Measurements from ENCODE around the gene DNAJB6. TPM values are rescaled to one million over a fixed set of nuclear protein-coding genes. Genes with fewer than 3 reads are reported as not detected.

Gene DNAJB6
- total RNA-seq, 1 experiment from 2014 or later, result 201 TPM

DNA sequence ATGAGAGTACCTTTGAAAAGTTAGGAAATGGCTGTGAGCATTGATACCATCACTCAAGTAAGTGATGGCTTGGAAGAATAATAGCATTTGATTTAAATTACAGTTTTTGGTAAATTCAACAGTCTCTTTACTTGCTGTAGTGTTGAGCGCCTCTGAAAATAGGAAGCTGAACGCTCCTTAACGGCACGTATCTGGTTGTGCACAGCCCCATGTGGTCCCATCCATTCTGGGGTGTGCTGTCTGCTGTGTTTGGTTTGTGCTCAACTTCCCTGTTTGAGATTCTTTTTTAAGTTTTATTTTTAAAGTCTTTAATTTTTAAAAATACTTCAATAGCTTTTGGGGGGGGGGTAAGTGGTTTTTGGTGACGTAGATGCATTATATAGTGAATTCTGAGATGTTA, 51.5 kb downstream of the DNAJB6 start (continued):
- TF ChIP-seq POLR2AphosphoS5 (IDR thresholded peaks at IDR 0.05; ENCODE audit: low read depth, low read length), result no peak

DNA sequence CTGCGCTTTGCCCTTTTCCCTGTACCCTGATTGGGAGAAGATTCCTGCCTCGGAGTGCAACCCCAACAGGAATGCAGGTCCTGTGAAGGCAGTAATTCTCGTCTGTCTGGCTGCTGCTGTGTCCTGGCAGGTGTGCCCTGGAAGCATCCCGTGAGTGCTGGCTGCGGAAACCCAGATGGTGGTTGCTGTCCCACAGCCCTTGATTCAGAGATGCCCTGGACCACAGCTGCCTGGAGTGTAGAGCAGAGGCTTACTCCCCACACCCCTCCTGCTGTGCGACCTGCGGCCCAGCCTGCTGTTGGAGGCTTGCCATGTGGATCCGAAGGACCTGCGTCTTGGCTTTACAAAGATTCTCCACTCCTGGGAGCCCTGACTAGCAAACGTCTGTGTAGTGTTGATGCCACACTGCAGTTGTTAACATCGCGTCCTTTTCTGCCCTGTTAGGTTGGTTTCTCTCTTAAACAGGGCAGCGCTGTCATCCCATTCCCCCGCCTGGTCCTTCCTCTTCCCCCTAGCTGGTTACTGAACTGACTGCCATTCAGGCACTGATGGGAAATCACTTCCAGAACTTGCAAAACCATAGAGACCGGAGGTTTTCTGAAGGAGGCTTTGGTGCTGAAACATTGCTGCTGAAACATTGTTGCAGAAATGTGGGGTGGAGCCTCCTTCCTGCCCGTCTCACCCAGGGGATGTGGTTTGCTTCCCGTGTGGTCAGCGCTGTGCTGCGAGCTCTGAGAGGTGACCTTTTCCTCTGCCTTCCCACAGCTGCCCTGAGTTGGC, 53.3 kb downstream of the DNAJB6 start:
- intact Hi-C loops (cut with micrococcal nuclease; ENCODE audit: unreplicated experiment), result no loop called here
- H3K4me3 ChIP-seq (ENCODE audit: low read depth in 2 of 2, low read length in 2 of 2), result no peak overlapping the region
- no peak for ATAC-seq
- H3K36me3 ChIP-seq (ENCODE audit: control insufficient read depth, insufficient read depth, low read length), result peaks cover 18% of the 10 kb centered on the region
- ChIA-PET POLR2A (interaction anchor here (0.5 kb wide), 1 partner anchor 112 kb away, joined by 3 read pairs; no protein-coding TSS in a partner anchor), CTCF (interaction anchor here (0.6 kb wide), 1 partner anchor 51 kb away, joined by 15 read pairs; no protein-coding TSS in a partner anchor)
- H3K27ac ChIP-seq (ENCODE audit: low read length), result no peak overlapping the region
- H3K9me3 ChIP-seq (ENCODE audit: control insufficient read depth, insufficient read depth, low read depth, low read length), result no peaks in the 10 kb centered on the region
- peaks cover 8% of the 10 kb centered on the region; the same call in 1 of the 2 replicates for H3K4me1 ChIP-seq (ENCODE audit: control insufficient read depth, insufficient read depth, low read length)
- no peak for DNase-seq (ENCODE audit: low read depth, low spot score)
- in situ Hi-C loops (cut with HindIII; ENCODE audit: low pct_unique_long_range_greater_than_20kb, low sequenced_read_pairs), result no loop called here
- H3K27me3 ChIP-seq (ENCODE audit: control insufficient read depth, insufficient read depth, low read length), result no peaks in the 10 kb centered on the region
- BruUV-seq (replicated peaks), result no TSS peak
- no peak for TF ChIP-seq TCF7L2 (IDR thresholded peaks at IDR 0.05; ENCODE audit: low read depth, low read length)
- TF ChIP-seq POLR2AphosphoS5 (IDR thresholded peaks at IDR 0.05; ENCODE audit: low read depth, low read length), result no peak
- TF ChIP-seq, protein P1, sequence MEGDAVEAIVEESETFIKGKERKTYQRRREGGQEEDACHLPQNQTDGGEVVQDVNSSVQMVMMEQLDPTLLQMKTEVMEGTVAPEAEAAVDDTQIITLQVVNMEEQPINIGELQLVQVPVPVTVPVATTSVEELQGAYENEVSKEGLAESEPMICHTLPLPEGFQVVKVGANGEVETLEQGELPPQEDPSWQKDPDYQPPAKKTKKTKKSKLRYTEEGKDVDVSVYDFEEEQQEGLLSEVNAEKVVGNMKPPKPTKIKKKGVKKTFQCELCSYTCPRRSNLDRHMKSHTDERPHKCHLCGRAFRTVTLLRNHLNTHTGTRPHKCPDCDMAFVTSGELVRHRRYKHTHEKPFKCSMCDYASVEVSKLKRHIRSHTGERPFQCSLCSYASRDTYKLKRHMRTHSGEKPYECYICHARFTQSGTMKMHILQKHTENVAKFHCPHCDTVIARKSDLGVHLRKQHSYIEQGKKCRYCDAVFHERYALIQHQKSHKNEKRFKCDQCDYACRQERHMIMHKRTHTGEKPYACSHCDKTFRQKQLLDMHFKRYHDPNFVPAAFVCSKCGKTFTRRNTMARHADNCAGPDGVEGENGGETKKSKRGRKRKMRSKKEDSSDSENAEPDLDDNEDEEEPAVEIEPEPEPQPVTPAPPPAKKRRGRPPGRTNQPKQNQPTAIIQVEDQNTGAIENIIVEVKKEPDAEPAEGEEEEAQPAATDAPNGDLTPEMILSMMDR (IDR thresholded peaks at IDR 0.05), result no peak
- no peak for TF ChIP-seq SIN3A (IDR thresholded peaks at IDR 0.05; ENCODE audit: borderline replicate concordance, insufficient read depth, low read depth, low read length)
- TF ChIP-seq, protein P2, sequence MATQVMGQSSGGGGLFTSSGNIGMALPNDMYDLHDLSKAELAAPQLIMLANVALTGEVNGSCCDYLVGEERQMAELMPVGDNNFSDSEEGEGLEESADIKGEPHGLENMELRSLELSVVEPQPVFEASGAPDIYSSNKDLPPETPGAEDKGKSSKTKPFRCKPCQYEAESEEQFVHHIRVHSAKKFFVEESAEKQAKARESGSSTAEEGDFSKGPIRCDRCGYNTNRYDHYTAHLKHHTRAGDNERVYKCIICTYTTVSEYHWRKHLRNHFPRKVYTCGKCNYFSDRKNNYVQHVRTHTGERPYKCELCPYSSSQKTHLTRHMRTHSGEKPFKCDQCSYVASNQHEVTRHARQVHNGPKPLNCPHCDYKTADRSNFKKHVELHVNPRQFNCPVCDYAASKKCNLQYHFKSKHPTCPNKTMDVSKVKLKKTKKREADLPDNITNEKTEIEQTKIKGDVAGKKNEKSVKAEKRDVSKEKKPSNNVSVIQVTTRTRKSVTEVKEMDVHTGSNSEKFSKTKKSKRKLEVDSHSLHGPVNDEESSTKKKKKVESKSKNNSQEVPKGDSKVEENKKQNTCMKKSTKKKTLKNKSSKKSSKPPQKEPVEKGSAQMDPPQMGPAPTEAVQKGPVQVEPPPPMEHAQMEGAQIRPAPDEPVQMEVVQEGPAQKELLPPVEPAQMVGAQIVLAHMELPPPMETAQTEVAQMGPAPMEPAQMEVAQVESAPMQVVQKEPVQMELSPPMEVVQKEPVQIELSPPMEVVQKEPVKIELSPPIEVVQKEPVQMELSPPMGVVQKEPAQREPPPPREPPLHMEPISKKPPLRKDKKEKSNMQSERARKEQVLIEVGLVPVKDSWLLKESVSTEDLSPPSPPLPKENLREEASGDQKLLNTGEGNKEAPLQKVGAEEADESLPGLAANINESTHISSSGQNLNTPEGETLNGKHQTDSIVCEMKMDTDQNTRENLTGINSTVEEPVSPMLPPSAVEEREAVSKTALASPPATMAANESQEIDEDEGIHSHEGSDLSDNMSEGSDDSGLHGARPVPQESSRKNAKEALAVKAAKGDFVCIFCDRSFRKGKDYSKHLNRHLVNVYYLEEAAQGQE (IDR thresholded peaks at IDR 0.05; ENCODE audit: insufficient read depth in 1 of 2, low read depth in 2 of 2, low read length in 1 of 2), result no peak

GRCh38 chr7:157391036-157391710, 54.4 kb downstream of the DNAJB6 start:
- Histone ChIP-seq H3K27me3 (ENCODE audit: control insufficient read depth, insufficient read depth, low read length) (no peaks in the 10 kb centered on the region), H3K4me1 (ENCODE audit: control insufficient read depth, insufficient read depth, low read length) (peaks cover 8% of the 10 kb centered on the region; the same call in 1 of the 2 replicates), H3K27ac (ENCODE audit: low read length) (no peak overlapping the region), H3K4me3 (ENCODE audit: low read depth in 2 of 2, low read length in 2 of 2) (no peak overlapping the region), H3K36me3 (ENCODE audit: control insufficient read depth, insufficient read depth, low read length) (peaks cover 16% of the 10 kb centered on the region), H3K9me3 (ENCODE audit: control insufficient read depth, insufficient read depth, low read depth, low read length) (no peaks in the 10 kb centered on the region)
- intact Hi-C loops (cut with micrococcal nuclease; ENCODE audit: unreplicated experiment) (no loop called here), in situ Hi-C loops (cut with HindIII; ENCODE audit: low pct_unique_long_range_greater_than_20kb, low sequenced_read_pairs) (no loop called here)
- ATAC-seq, result no peak
- POLR2A ChIA-PET, result no interaction called here
- DNase-seq (ENCODE audit: low read depth, low spot score), result no peak
- no TSS peak for BruUV-seq (replicated peaks)
- TF ChIP-seq, protein P2 (IDR thresholded peaks at IDR 0.05; ENCODE audit: insufficient read depth in 1 of 2, low read depth in 2 of 2, low read length in 1 of 2), result no peak
- TF ChIP-seq SIN3A (IDR thresholded peaks at IDR 0.05; ENCODE audit: borderline replicate concordance, insufficient read depth, low read depth, low read length) (no peak), TCF7L2 (IDR thresholded peaks at IDR 0.05; ENCODE audit: low read depth, low read length) (no peak), POLR2AphosphoS5 (IDR thresholded peaks at IDR 0.05; ENCODE audit: low read depth, low read length) (no peak)
- TF ChIP-seq, protein P1 (IDR thresholded peaks at IDR 0.05), result no peak
- CTCF ChIA-PET, result no interaction called here
